ENCODE data around the gene SPG7. TPM values are rescaled to one million over a fixed set of nuclear protein-coding genes. Genes with fewer than 3 reads are reported as not detected.

Gene SPG7
- total and polyA plus RNA-seq, 8 donors = 25.7 to 212 (median 51.1) TPM

DNA sequence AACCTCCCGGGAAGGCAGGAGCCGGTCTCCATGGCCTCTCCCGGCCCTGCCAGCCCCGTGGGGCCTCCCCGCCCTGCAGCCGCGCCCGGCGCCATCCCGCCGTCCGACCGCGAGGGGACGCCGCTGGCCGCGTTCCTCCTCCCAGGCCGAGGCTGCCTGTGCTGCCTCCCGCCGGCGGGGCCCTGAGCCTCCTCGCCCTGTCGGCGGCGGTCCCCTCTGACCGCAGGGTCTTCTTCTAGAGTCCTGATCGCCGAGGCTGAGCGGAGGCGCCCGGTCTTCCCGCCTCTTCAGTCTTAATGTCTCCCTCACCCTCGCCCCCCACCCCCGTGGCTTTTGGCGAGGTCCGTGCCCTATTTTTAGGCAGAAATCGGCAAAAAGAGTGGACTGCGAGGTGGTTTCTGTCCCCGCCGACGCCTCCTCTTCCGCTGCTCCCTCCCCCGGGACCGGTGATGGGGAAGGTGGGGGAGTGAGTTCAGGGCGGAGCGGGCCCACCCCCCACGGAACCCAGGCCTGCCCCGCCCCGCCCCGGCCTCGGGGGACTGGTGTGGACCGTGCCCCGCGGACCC, 66.6 kb downstream of the SPG7 start:
- Histone ChIP-seq H3K4me1 (peaks cover 0 to 7% (median 0%) of the 10 kb centered on the region in 3 donors), H3K4me3 (peak overlapping the region in 2 of 4 donors; percentile 13 to 33), H3K36me3 (no peaks in the 10 kb centered on the region), H3K27ac (no peak overlapping the region), H3K9me3 (no peaks in the 10 kb centered on the region), H3K27me3 (peaks cover 0 to 4% (median 0%) of the 10 kb centered on the region in 4 donors)
- WGBS, 2 donors = 6 to 13% methylated on average over 41 to 55 of the region's 55 CpGs
- peak; percentile 21 to 50 (median 44) for TF ChIP-seq CTCF (IDR thresholded peaks at IDR 0.05)
- peak; percentile 70 to 87 (median 82) for ATAC-seq
- intact Hi-C loops (cut with DNase I) = no loop called here
- FAIRE-seq = no peak
- peak in 3 of 6 donors; percentile 31 to 85 (median 59) for DNase-seq

- H3K9me3 ChIP-seq = no peaks in the 10 kb centered on the region
- peak in 1 of 6 donors; percentile 67 for DNase-seq
- H3K27me3 ChIP-seq = peaks cover 0 to 4% (median 0%) of the 10 kb centered on the region in 4 donors
- no peaks in the 10 kb centered on the region for H3K36me3 ChIP-seq
- H3K4me3 ChIP-seq = peak within 1 kb of the TSS in 2 of 4 donors; percentile 13 to 33
- WGBS, 2 donors = 4% methylated on average over 50 to 99 of the region's 103 CpGs
- intact Hi-C loops (cut with DNase I) = no loop called here
- no peak for FAIRE-seq
- H3K27ac ChIP-seq = no peak within 1 kb of the TSS
- TF ChIP-seq CTCF (IDR thresholded peaks at IDR 0.05) = no peak
- H3K4me1 ChIP-seq = peaks cover 0 to 7% (median 0%) of the 10 kb centered on the region in 3 donors
- peak in 2 of 4 donors; percentile 33 to 34 for ATAC-seq
Observed at GRCh38 chr16:89575247-89576152, 67.3 kb downstream of the SPG7 start, which contains the start of gene CPNE7. CPNE7 (plus strand) TSS chr16:89575758; CDS start chr16:89575898, 140 bp downstream.

- no peak for DNase-seq
- Histone ChIP-seq H3K27ac (no peak overlapping the region), H3K36me3 (no peaks in the 10 kb centered on the region), H3K27me3 (peaks cover 0 to 4% (median 0%) of the 10 kb centered on the region in 4 donors), H3K4me3 (peak overlapping the region in 1 of 4 donors; percentile 33), H3K9me3 (no peaks in the 10 kb centered on the region), H3K4me1 (peaks cover 0 to 7% (median 0%) of the 10 kb centered on the region in 3 donors)
- ATAC-seq = no peak
- FAIRE-seq = no peak
- intact Hi-C loops (cut with DNase I) = no loop called here
- TF ChIP-seq CTCF (IDR thresholded peaks at IDR 0.05) = no peak
- 19 to 26% methylated on average over 40 to 89 of the region's 89 CpGs for WGBS, 2 donors
Observed at GRCh38 chr16:89576153-89577054, 68.2 kb downstream of the SPG7 start.

GRCh38 chr16:89577055-89577759, 69.0 kb downstream of the SPG7 start:
- DNase-seq (peak in 2 of 6 donors; percentile 24 to 73), FAIRE-seq (no peak)

More at GRCh38 chr16:89577055-89577759, 69.0 kb downstream of the SPG7 start:
- TF ChIP-seq CTCF (IDR thresholded peaks at IDR 0.05) = no peak
- WGBS, 2 donors = 82 to 89% methylated on average over 25 of the region's 25 CpGs
- H3K27me3 ChIP-seq = peaks cover 0 to 4% (median 0%) of the 10 kb centered on the region in 4 donors
- intact Hi-C loops (cut with DNase I) = no loop called here
- ATAC-seq = no peak
- peaks cover 0 to 7% (median 0%) of the 10 kb centered on the region in 3 donors for H3K4me1 ChIP-seq
- no peaks in the 10 kb centered on the region for H3K9me3 ChIP-seq
- no peaks in the 10 kb centered on the region for H3K36me3 ChIP-seq
- H3K27ac ChIP-seq = no peak overlapping the region
- no peak overlapping the region for H3K4me3 ChIP-seq

All from pancreas (tissue), 10 donors.